Natural killer cell (primary cell): Measurements from ENCODE around the gene KIAA2012. TPM values are rescaled to one million over a fixed set of nuclear protein-coding genes. Genes with fewer than 3 reads are reported as not detected.
"Not testable (repeated sequence)": the region's sequence is repeated elsewhere in the genome, so short reads cannot be mapped to it uniquely, and the experiment has no call there.

Source experiments
- ATAC-seq, 3 donors: fragments of 150-1000 bp in 2 of 3; fragments of 200-7000 bp in 1 of 3; cut with Tn5 transposase; 1 replicate in 1 of 3; 2 replicates in 2 of 3; pipeline ENCODE4 v1.10.0; 2021; ENCODE audit warnings: mild to moderate bottlenecking in 2 of 3, moderate library complexity in 2 of 3
- DNase-seq, 2 donors: peaks; one replicate each; pipeline versions ENCODE4 v3.0.0 to v3.0.0-alpha.2; 2013 to 2021; ENCODE audit warnings: mixed read lengths in 1 of 2
- H3K27ac ChIP-seq: one replicate; pipeline ENCODE4 v1.5.1; 2013; ENCODE audit warnings: mild to moderate bottlenecking, low read length
- H3K27me3 ChIP-seq: one replicate; pipeline ENCODE4 v1.6.1; 2013; ENCODE audit warnings: low read length; ENCODE audit not compliant: control insufficient read depth, insufficient read depth
- H3K36me3 ChIP-seq: one replicate; pipeline ENCODE4 v1.6.1; 2013; ENCODE audit warnings: low read length; ENCODE audit not compliant: control insufficient read depth, insufficient read depth
- H3K4me1 ChIP-seq: one replicate; pipeline ENCODE4 v1.6.1; 2013; ENCODE audit warnings: low read length; ENCODE audit not compliant: control insufficient read depth, insufficient read depth
- H3K4me3 ChIP-seq: one replicate; pipeline ENCODE4 v1.5.1; 2013; ENCODE audit warnings: low read length
- H3K9me3 ChIP-seq: one replicate; pipeline ENCODE4 v1.6.1; 2013; ENCODE audit warnings: low read length; ENCODE audit not compliant: control insufficient read depth, insufficient read depth
- H3K27ac Mint-ChIP-seq, 2 donors: one replicate each; pipeline ENCODE4 v1.8.0; 2022; ENCODE audit warnings: mild to moderate bottlenecking in 2 of 2, mixed read lengths in 2 of 2, moderate library complexity in 1 of 2
- H3K27me3 Mint-ChIP-seq, 2 donors: one replicate each; pipeline ENCODE4 v1.8.0; 2022; ENCODE audit warnings: low read depth in 2 of 2, mixed read lengths in 2 of 2
- H3K36me3 Mint-ChIP-seq: one replicate; pipeline ENCODE4 v1.8.0; 2022; ENCODE audit warnings: mixed read lengths
- H3K4me1 Mint-ChIP-seq, 2 donors: one replicate each; pipeline ENCODE4 v1.8.0; 2022; ENCODE audit warnings: mixed read lengths in 2 of 2
- H3K4me3 Mint-ChIP-seq: one replicate; pipeline ENCODE4 v1.8.0; 2022; ENCODE audit warnings: mild to moderate bottlenecking, moderate library complexity, mixed read lengths
- H3K9me3 Mint-ChIP-seq, 2 donors: one replicate each; pipeline ENCODE4 v1.8.0; 2022; ENCODE audit warnings: mixed read lengths in 2 of 2
- WGBS: methylation state at CpG from one replicate; pipeline ENCODE4 v1.1.7; 2013; ENCODE audit warnings: missing lambda C conversion rate; ENCODE audit not compliant: insufficient coverage; 5-methylcytosine and 5-hydroxymethylcytosine counted together
- intact Hi-C: fragments of 100-400 bp; cut with micrococcal nuclease; formaldehyde crosslinking; loops from one replicate; pipeline ENCODE4 v1.14.2; 2022
- total RNA-seq, 4 donors: library from RNA; stranded (reverse); fragments of 120-200 nt in 1 of 4; gene quantifications; one replicate each; pipeline versions ENCODE4 v1.2.3 to v1.2.4, GENCODE V29; 2013 to 2022
- TF ChIP-seq, protein P1 (sequence below): fragments of 200-600 bp; IDR thresholded peaks from one replicate; pipeline ENCODE4 v1.8.0; 2022; ENCODE audit warnings: antibody characterized with exemption

KIAA2012 gene
- total RNA-seq, 3 donors from 2014 or later (not counting 1 experiment from before 2014, with no cell fraction given) = not detected

DNA sequence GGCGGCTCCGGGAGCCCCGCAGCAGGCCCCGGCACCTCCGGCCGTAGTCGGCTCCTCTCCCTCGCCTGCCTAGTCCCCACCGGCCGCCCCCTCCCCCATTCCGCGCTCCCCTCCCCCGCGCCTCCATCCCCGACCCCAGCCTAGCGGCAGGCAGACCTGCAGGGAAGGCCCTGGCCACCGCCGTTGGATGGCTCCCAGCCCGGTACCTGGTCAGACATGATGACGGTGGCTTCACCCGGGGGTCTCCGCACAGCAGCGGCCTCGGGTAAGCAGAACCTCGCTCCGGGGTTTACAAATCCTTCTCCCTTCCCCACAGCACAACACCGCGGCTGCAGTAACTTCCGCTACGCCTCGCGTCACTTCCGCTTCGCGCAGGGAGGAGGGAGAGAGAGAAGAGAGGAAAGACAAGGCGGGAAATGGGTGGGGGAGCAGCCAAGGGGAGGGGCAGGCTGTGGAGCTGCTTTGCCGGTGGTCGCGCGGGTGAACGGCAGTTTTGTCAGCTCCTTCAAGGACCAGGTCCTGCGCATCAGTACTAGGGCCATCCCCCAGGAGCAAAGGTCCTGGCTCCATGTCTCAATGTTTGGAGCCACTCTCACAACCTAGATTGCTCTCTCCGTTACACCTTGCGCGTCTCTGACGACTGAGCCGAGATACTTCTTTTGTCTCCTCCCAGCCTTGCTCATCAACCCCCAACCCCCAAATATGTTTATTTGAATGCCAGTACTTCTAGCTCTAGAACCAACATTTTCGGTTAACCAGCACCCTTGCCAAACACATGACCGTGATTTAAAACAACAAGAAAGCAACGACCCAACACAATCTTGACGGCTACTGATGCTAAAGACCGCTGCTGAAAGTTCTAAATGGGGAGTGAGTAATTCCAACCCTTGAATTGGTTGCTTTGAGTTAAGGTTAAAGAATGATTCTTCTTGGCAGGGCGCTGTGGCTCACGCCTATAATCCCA, 165.5 kb downstream of the KIAA2012 start, which contains the start of gene SUMO1:
TSS of gene SUMO1 (minus strand) at position 364 of the 964 bp plus-strand sequence. CDS start at position 218, 146 bp downstream.
- no peaks in the 10 kb centered on the region for H3K27me3 Mint-ChIP-seq
- Histone ChIP-seq H3K27me3 (no peaks in the 10 kb centered on the region), H3K9me3 (no peaks in the 10 kb centered on the region), H3K4me1 (peaks cover 19% of the 10 kb centered on the region), H3K27ac (peak within 1 kb of the TSS; percentile 88), H3K4me3 (peak within 1 kb of the TSS; percentile 94), H3K36me3 (no peaks in the 10 kb centered on the region)
- peak within 1 kb of the TSS; percentile 90 to 96 for H3K27ac Mint-ChIP-seq
- H3K9me3 Mint-ChIP-seq = no peaks in the 10 kb centered on the region
- ATAC-seq (peak; percentile 94 to 96 (median 94)), DNase-seq (peak; percentile 83 to 96)
- H3K36me3 Mint-ChIP-seq = no peaks in the 10 kb centered on the region
- H3K4me1 Mint-ChIP-seq = peaks cover 14 to 20% of the 10 kb centered on the region in 2 donors
- H3K4me3 Mint-ChIP-seq = peak within 1 kb of the TSS; percentile 99
- 4% methylated on average over 48 of the region's 54 CpGs for WGBS
- intact Hi-C loops = loop anchor here (1.0 kb wide), 1 partner anchor 27 kb away; the partner anchor contains the start of gene NOP58
- TF ChIP-seq, protein P1, sequence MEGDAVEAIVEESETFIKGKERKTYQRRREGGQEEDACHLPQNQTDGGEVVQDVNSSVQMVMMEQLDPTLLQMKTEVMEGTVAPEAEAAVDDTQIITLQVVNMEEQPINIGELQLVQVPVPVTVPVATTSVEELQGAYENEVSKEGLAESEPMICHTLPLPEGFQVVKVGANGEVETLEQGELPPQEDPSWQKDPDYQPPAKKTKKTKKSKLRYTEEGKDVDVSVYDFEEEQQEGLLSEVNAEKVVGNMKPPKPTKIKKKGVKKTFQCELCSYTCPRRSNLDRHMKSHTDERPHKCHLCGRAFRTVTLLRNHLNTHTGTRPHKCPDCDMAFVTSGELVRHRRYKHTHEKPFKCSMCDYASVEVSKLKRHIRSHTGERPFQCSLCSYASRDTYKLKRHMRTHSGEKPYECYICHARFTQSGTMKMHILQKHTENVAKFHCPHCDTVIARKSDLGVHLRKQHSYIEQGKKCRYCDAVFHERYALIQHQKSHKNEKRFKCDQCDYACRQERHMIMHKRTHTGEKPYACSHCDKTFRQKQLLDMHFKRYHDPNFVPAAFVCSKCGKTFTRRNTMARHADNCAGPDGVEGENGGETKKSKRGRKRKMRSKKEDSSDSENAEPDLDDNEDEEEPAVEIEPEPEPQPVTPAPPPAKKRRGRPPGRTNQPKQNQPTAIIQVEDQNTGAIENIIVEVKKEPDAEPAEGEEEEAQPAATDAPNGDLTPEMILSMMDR = no peak

DNA sequence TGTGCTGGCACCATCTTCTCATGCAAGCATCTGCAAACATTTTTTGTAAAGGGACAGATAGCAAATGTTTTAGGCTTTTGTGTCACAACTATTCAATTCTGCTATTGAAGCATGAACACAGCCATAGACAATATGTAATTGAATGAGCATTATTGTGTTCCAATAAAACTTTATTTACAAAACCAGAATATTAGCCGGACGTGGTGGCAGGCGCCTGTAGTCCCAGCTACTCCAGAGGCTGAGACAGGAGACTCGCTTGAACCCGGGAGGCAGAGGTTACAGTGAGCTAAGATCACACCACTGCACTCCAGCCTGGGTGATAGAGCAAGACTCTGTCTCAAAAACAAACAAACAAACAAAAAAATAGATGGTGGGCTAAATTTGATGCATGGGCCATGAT, 174.7 kb downstream of the KIAA2012 start:
- ATAC-seq, H3K27ac ChIP-seq, H3K27ac Mint-ChIP-seq, H3K27me3 Mint-ChIP-seq, H3K9me3 ChIP-seq, H3K4me3 ChIP-seq, H3K27me3 ChIP-seq, H3K4me1 Mint-ChIP-seq, H3K9me3 Mint-ChIP-seq, H3K4me3 Mint-ChIP-seq, DNase-seq, H3K36me3 ChIP-seq, intact Hi-C loops, H3K36me3 Mint-ChIP-seq, H3K4me1 ChIP-seq: not testable (repeated sequence)
- WGBS = 95% methylated on average over 5 of the region's 5 CpGs

DNA sequence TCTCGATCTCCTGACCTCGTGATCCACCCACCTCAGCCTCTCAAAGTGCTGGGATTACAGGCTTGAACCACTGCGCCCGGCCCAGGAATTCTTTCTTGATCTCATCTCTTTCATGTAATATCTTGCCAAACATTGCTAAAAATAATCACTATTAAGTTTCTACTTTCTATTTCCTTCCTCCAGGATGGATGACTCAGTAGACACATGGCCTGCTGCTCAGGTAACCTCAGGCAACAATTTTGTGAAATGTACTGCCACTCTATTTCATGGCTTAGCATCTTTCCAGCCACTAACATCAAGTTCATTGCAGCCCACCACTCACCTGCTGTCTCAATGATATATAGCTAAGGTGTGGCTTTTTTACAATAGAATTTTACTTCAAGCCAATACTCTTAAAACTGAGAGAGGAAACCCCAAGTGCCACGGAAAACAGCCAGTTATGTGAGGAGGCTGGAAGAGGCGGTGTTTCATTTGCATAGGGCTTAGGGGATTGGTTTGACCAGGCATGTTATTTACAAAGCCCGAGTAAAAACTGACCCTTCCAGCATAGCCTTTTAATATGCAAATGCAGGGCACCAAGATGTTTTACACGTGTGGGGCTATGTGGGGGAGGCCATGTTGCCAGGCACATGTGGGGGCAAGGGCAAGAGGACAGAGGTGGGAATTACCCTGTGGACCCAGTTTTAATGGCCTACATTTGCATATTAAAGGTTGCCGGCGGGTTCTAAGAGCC, 176.6 kb downstream of the KIAA2012 start:
- TF ChIP-seq, protein P1 = no peak
- no peak for ATAC-seq
- Histone ChIP-seq H3K27me3 (no peaks in the 10 kb centered on the region), H3K27ac (no peak overlapping the region), H3K4me3 (no peak overlapping the region), H3K4me1 (no peaks in the 10 kb centered on the region), H3K36me3 (no peaks in the 10 kb centered on the region), H3K9me3 (no peaks in the 10 kb centered on the region)
- Mint-ChIP-seq H3K27ac (no peak overlapping the region), H3K27me3 (peaks cover 1 to 5% of the 10 kb centered on the region in 2 donors), H3K9me3 (no peaks in the 10 kb centered on the region), H3K4me1 (no peaks in the 10 kb centered on the region), H3K4me3 (no peak overlapping the region), H3K36me3 (no peaks in the 10 kb centered on the region)
- no peak for DNase-seq
- WGBS = 83% methylated on average over 10 of the region's 10 CpGs
- intact Hi-C loops = no loop called here

DNA sequence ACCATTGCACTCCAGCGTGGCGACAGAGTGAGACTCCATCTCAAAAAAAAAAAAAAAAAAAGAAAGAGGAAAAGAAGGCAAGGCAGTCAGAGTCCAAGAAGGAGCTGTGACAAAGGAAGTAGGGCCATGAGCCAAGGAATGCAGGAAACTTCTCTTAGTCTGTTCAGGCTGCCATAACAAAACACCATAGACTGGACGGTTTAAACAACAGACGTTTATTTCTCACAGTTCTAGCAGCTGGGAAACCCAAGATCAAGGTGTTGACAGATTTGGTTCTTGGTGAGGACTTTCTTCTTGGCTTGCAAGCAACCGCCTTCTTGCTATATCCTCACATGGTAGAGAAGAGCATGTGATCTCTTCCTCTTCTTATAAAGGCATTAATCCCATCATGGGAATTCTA, 178.4 kb downstream of the KIAA2012 start:
- Histone ChIP-seq H3K27ac (no peak overlapping the region), H3K4me1 (no peaks in the 10 kb centered on the region), H3K9me3 (no peaks in the 10 kb centered on the region), H3K4me3 (no peak overlapping the region), H3K27me3 (no peaks in the 10 kb centered on the region), H3K36me3 (no peaks in the 10 kb centered on the region)
- 83% methylated on average over 5 of the region's 5 CpGs for WGBS
- Mint-ChIP-seq H3K27me3 (peaks cover 0 to 7% of the 10 kb centered on the region in 2 donors), H3K9me3 (no peaks in the 10 kb centered on the region), H3K36me3 (no peaks in the 10 kb centered on the region), H3K4me1 (no peaks in the 10 kb centered on the region), H3K4me3 (no peak overlapping the region), H3K27ac (no peak overlapping the region)
- intact Hi-C loops = no loop called here
- DNase-seq (no peak), ATAC-seq (no peak)
- TF ChIP-seq, protein P1 = no peak
